Small intestine (tissue), 7 donors: Measurements from ENCODE around the gene LYPD6. TPM values are rescaled to one million over a fixed set of nuclear protein-coding genes. Genes with fewer than 3 reads are reported as not detected.

Source experiments
- DNase-seq, 2 donors: peaks; one replicate each; pipeline versions ENCODE4 v3.0.0 to v3.0.0-alpha.2; 2013
- FAIRE-seq: peaks from 2 replicates; lab custom pipeline; 2012; peaks lifted over from hg19 to GRCh38; lab: Jason Lieb, UNC
- H3K27ac ChIP-seq, 3 donors: one replicate each; pipeline ENCODE4 v1.5.1; 2013; ENCODE audit warnings: low read length in 2 of 3, mild to moderate bottlenecking in 2 of 3, control low read depth in 1 of 3, inconsistent platforms in 1 of 3, low read depth in 1 of 3, moderate library complexity in 1 of 3
- H3K27me3 ChIP-seq, 3 donors: one replicate each; pipeline ENCODE4 v1.6.1; 2013; ENCODE audit warnings: low read length in 3 of 3, inconsistent platforms in 1 of 3; ENCODE audit not compliant: control insufficient read depth in 3 of 3, insufficient read depth in 3 of 3
- H3K36me3 ChIP-seq, 3 donors: one replicate each; pipeline ENCODE4 v1.6.1; 2013; ENCODE audit warnings: low read length in 3 of 3, inconsistent platforms in 1 of 3, low read depth in 1 of 3, mild to moderate bottlenecking in 1 of 3, moderate library complexity in 1 of 3; ENCODE audit not compliant: control insufficient read depth in 3 of 3, insufficient read depth in 2 of 3
- H3K4me1 ChIP-seq, 3 donors: one replicate each; pipeline ENCODE4 v1.6.1; 2013; ENCODE audit warnings: low read length in 2 of 3, inconsistent platforms in 1 of 3, low read depth in 1 of 3, mild to moderate bottlenecking in 1 of 3, moderate library complexity in 1 of 3; ENCODE audit not compliant: control insufficient read depth in 3 of 3, insufficient read depth in 2 of 3
- H3K4me3 ChIP-seq, 3 donors: one replicate each; pipeline ENCODE4 v1.5.1; 2013; ENCODE audit warnings: low read length in 3 of 3, control low read depth in 1 of 3, inconsistent platforms in 1 of 3, low read depth in 1 of 3, mild to moderate bottlenecking in 1 of 3, moderate library complexity in 1 of 3
- H3K9me3 ChIP-seq, 2 donors: one replicate each; pipeline ENCODE4 v1.6.1; 2013; ENCODE audit warnings: low read depth in 1 of 2, low read length in 1 of 2; ENCODE audit not compliant: control insufficient read depth in 2 of 2, insufficient read depth in 1 of 2
- WGBS, 3 donors: extraction: QIAGEN DNeasy Blood & Tissue Kit; methylation state at CpG; one replicate each; pipeline ENCODE4 v1.1.7; 2013; 5-methylcytosine and 5-hydroxymethylcytosine counted together
- polyA plus RNA-seq, 4 donors: library from polyadenylated mRNA; stranded (reverse) in 3 of 4; unstranded in 1 of 4; fragments of 200-250 nt in 3 of 4; fragments of 120-200 nt in 1 of 4; gene quantifications; one replicate each; pipeline versions ENCODE4 v1.2.1 to v1.2.3, GENCODE V29; 2013
- donor health status: healthy with polysubstance abuse.
- donor health status: control.
- donor health status: control.
- donor health status: Bipolar disorder and iron deficiency.
- donor health status: healthy.

LYPD6 gene
- polyA plus RNA-seq, 4 donors, result 1.8 to 4.6 (median 2.8) TPM

DNA sequence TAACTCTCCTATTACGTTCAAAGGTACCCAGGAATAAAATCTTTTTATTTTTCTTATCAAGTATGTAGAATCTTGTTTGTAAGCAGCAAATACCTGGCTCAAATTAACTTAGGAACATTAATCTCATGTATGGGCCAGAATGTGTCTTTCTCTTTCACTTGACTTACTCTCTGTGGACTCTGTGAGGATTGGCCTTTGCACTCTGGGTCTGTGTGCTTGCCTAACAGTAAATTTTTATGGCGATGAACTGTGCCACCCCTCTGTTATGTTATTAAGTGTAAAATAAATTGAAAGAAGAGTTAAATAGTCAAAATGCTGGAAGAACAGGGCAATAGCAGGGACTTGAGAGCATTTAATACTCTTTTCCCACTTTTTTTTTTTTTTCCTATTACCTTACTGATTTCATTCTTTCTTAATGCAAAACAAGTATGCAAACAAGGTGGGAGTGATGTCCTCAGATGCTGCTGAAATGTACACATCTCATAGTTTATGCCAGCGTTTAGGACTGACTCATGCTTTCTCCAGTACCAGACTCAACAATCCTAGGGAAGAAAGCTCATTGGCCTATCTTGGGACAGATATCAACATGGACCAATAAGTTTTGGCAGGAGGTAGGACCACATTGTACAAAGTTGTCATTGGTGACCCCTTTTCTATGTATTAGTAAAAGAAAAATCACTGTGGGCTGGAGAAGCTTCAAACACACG lies 25.5 kb downstream of the LYPD6 start:
- Histone ChIP-seq H3K4me3 (no peak overlapping the region), H3K27me3 (no peaks in the 10 kb centered on the region), H3K4me1 (peaks cover 0 to 11% (median 0%) of the 10 kb centered on the region in 3 donors), H3K27ac (peak overlapping the region in 2 of 3 donors; percentile 32 to 48), H3K36me3 (no peaks in the 10 kb centered on the region), H3K9me3 (no peaks in the 10 kb centered on the region)
- FAIRE-seq, result no peak
- 35 to 65% (median 49%) methylated on average over 4 of the region's 4 CpGs for WGBS, 3 donors
- DNase-seq, result peak; percentile 85

DNA sequence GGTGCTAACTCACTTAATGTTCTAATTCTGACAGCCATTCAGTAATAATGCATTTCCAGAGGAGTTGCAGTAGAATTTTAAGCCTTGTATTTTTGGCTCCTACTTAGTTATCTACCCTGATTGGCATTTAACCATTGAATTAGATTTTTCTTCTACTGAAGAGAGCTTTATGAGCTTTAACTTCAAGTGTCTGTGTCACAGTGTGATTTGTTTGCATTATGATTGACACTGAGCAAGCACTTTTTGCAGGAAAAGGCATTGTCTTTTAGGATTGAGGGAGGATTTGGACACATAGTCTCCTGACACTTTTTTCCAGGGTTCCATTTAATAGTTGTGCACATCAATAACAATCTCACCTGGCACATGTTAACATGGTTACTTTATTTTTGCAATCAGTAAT lies 26.7 kb downstream of the LYPD6 start:
- Histone ChIP-seq H3K4me1 (peaks cover 0 to 11% (median 0%) of the 10 kb centered on the region in 3 donors), H3K27me3 (no peaks in the 10 kb centered on the region), H3K4me3 (no peak overlapping the region), H3K9me3 (no peaks in the 10 kb centered on the region), H3K27ac (no peak overlapping the region), H3K36me3 (no peaks in the 10 kb centered on the region)
- FAIRE-seq (no peak), DNase-seq (no peak)

DNA sequence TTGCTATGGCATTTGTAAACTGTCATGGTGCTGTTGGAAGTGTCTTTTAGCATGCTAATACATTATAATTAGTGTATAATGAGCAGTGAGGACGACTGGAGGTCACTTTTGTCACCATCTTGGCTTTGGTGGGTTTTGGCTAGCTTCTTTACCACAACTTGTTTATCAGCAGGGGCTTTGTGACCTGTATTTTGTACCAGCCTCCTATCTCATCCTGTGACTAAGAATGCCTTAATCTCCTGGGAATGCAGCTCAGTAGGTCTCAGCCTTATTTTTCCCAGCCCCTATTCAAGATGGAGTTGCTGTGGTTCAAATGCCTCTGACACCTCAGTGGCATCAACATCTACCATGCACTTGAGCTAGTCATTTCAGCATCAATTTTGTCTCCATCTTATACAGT lies 29.7 kb downstream of the LYPD6 start:
- WGBS, 3 donors, result 21 to 34% (median 34%) methylated on average over 1 of the region's 1 CpG
- H3K36me3 ChIP-seq, result no peaks in the 10 kb centered on the region

DNA sequence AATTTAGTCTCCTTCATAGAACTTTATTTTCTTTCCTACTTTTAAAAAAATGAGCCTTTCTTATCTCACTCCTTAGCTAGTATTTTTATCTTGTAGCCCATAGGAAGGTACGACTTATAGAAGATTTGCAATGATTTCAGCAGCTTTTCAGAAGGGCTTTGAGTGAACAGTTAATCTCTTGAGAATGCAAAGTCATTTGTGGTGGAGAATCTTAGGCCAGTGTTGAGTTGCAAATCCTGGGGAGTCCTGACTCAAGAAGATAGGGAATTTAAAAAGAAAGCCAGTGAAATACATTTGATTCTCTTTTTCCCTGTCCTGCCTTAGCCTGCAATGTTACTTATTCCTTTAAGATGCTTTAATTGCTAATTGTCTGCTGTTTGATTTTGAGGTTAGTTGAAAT lies 33.6 kb downstream of the LYPD6 start:
- WGBS, 3 donors, result 59 to 71% (median 64%) methylated on average over 1 of the region's 1 CpG
- Histone ChIP-seq H3K36me3 (no peaks in the 10 kb centered on the region), H3K4me3 (no peak overlapping the region)

More for the DNA sequence above, 29.7 kb downstream of the LYPD6 start:
- Histone ChIP-seq H3K9me3 (no peaks in the 10 kb centered on the region), H3K4me3 (no peak overlapping the region), H3K27ac (no peak overlapping the region), H3K27me3 (no peaks in the 10 kb centered on the region), H3K4me1 (peaks cover 0 to 11% (median 0%) of the 10 kb centered on the region in 3 donors)
- FAIRE-seq, result no peak
- DNase-seq, result no peak

DNA sequence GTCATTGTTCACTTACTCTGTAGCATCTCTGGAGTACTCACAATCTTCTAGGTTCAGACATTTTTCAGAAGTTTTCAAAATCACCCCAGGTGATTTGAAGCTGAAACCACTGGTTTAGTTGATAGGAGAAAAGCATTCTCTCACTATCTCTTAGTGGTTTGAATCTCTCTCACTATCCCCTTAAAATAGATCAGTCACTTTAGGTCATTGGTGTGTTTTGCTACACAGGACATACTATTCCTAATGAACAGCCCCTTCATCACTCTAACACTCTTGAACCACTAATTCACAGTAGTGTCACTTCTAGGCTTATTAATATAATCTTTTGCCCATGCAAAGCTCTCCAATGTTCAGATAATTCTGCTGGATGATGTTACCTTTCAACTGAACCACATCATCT lies 34.5 kb downstream of the LYPD6 start:
- FAIRE-seq (no peak), DNase-seq (no peak)
- no peak overlapping the region for H3K27ac ChIP-seq

More for the DNA sequence above, 33.6 kb downstream of the LYPD6 start:
- DNase-seq (no peak), FAIRE-seq (no peak)
- Histone ChIP-seq H3K27ac (no peak overlapping the region), H3K27me3 (peaks cover 0 to 2% (median 0%) of the 10 kb centered on the region in 3 donors), H3K9me3 (peaks cover 0 to 6% of the 10 kb centered on the region in 2 donors), H3K4me1 (no peaks in the 10 kb centered on the region)

DNA sequence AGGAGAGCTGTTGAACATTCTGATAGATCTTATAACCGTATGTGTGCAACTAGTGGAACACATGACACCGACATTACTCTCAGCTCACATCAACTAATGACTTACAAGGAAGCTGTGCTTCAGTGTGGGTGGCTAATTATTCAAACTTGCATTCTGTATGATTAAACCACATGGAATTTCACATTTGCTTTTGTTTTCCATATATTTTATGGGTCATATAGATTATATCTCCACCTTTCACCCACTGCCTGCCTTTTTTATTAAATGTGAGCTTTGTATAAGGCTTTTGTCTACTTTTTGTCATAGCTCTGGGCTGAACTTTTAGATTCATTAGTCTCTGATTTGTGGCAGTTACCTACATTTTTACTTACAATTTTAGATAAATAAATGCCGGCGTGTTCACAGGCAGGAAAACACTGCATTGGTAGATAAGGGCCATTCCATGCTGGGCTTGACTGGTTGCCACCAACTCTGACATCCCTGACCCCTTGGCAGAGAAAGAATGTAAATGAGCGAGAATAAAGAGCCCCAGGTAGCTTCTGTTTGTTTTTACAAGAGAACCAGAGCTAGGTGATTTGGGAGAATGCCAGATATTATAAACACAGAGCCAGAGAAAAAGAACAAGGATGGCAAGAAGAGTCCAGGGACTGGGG lies 35.7 kb downstream of the LYPD6 start:
- Histone ChIP-seq H3K27ac (peak overlapping the region in 1 of 3 donors; percentile 46), H3K36me3 (no peaks in the 10 kb centered on the region), H3K9me3 (peaks cover 0 to 11% of the 10 kb centered on the region in 2 donors), H3K4me1 (no peaks in the 10 kb centered on the region), H3K27me3 (peaks cover 0 to 4% (median 0%) of the 10 kb centered on the region in 3 donors), H3K4me3 (no peak overlapping the region)
- DNase-seq (peak; percentile 30 to 49), FAIRE-seq (no peak)
- 2 to 44% (median 24%) methylated on average over 5 of the region's 5 CpGs for WGBS, 3 donors

More for the DNA sequence above, 34.5 kb downstream of the LYPD6 start:
- peaks cover 0 to 11% of the 10 kb centered on the region in 2 donors for H3K9me3 ChIP-seq
- peaks cover 0 to 4% (median 0%) of the 10 kb centered on the region in 3 donors for H3K27me3 ChIP-seq
- H3K4me3 ChIP-seq, result no peak overlapping the region
- H3K36me3 ChIP-seq, result no peaks in the 10 kb centered on the region
- H3K4me1 ChIP-seq, result no peaks in the 10 kb centered on the region

DNA sequence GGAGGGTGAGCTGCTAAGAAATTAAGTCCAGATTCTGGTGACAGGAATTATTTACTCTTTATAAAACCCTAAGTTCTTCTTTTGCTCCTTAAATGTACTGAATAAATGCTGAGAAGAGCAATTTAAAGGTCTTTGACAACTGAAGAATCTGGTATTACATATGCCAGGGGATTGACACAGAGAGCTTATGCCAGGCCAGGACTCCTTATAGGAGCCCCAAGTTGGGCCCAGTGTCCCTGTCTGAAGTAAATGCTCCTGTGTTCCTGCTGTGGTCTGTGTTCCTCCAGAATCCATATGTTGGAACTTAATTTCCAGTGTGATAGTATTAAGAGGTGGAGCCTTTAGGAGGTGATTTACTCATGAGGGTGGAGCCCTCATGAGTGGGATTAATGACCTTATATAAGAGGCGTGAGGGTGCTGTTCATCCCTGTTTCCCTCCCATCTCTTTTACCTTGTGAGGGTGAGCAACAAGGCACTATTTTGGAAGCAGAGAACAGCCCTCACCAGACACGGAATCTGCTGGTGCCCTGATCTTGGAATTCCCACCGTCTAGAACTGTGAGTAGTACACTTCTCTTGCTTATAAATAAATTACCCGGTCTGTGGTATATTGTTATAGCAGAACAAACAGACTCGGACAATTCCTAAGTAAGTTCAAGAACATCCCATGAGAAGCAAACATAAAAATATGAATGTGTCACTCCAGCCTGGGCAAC lies 39.8 kb downstream of the LYPD6 start:
- Histone ChIP-seq H3K27ac (no peak overlapping the region), H3K9me3 (peaks cover 0 to 11% of the 10 kb centered on the region in 2 donors), H3K4me3 (no peak overlapping the region), H3K4me1 (no peaks in the 10 kb centered on the region), H3K36me3 (no peaks in the 10 kb centered on the region), H3K27me3 (peaks cover 0 to 4% (median 0%) of the 10 kb centered on the region in 3 donors)
- 87 to 93% (median 88%) methylated on average over 5 of the region's 5 CpGs for whole genome bisulfite sequencing, 3 donors
- no peak for DNase-seq
- FAIRE-seq, result no peak

DNA sequence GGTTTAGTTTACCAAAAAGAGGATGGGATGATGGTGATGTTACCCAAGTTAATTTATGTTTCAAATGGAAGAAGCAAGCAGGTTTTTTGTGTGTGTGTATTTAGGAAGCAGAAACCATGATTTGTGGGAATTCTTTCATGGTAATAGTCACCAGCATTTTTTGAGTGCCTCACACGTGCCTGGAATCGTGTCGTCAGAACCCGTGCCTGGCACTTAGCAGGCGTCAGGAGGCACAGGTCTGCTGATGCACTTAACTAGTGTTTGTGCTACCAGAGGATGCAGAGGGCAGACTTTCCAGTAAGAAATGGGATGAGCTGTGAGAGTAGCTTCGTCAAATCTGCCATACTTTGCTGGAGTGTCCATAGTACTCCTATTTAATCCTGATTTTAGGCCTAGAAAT lies 41.1 kb downstream of the LYPD6 start:
- Histone ChIP-seq H3K27me3 (peaks cover 0 to 4% (median 0%) of the 10 kb centered on the region in 3 donors), H3K36me3 (no peaks in the 10 kb centered on the region), H3K27ac (no peak overlapping the region), H3K4me3 (no peak overlapping the region), H3K9me3 (peaks cover 0 to 11% of the 10 kb centered on the region in 2 donors), H3K4me1 (no peaks in the 10 kb centered on the region)
- 92 to 96% (median 94%) methylated on average over 6 of the region's 6 CpGs for WGBS, 3 donors
- FAIRE-seq (no peak), DNase-seq (no peak)
